Immature natural killer cell (primary cell): ENCODE results near the gene VAPB. TPM values are rescaled to one million over a fixed set of nuclear protein-coding genes. Genes with fewer than 3 reads are reported as not detected.
"Not testable (repeated sequence)": the region's sequence is repeated elsewhere in the genome, so short reads cannot be mapped to it uniquely, and the experiment has no call there.

Experiments used
- DNase-seq, 3 donors: peaks; one replicate each; pipeline ENCODE4 v3.0.0; 2022; ENCODE audit warnings: mixed read lengths in 1 of 3
- H3K27ac Mint-ChIP-seq, 6 donors: one replicate each; pipeline ENCODE4 v1.8.0; 2020; ENCODE audit warnings: mixed read lengths in 6 of 6, mild to moderate bottlenecking in 5 of 6, inconsistent platforms in 4 of 6, moderate library complexity in 3 of 6
- H3K27me3 Mint-ChIP-seq, 3 donors: one replicate each; pipeline ENCODE4 v1.8.0; 2020 to 2021; ENCODE audit warnings: low read depth in 3 of 3, mild to moderate bottlenecking in 3 of 3, mixed read lengths in 3 of 3, moderate library complexity in 3 of 3, inconsistent platforms in 1 of 3
- H3K36me3 Mint-ChIP-seq, 3 donors: one replicate each; pipeline ENCODE4 v1.8.0; 2020; ENCODE audit warnings: mixed read lengths in 3 of 3, inconsistent platforms in 2 of 3, mild to moderate bottlenecking in 2 of 3
- H3K4me1 Mint-ChIP-seq, 2 donors: one replicate each; pipeline ENCODE4 v1.8.0; 2020; ENCODE audit warnings: inconsistent platforms in 2 of 2, mild to moderate bottlenecking in 2 of 2, mixed read lengths in 2 of 2, moderate library complexity in 1 of 2
- H3K4me3 Mint-ChIP-seq, 5 donors: one replicate each; pipeline ENCODE4 v1.8.0; 2020; ENCODE audit warnings: mild to moderate bottlenecking in 5 of 5, mixed read lengths in 5 of 5, inconsistent platforms in 3 of 5, moderate library complexity in 3 of 5
- H3K9me3 Mint-ChIP-seq, 6 donors: one replicate each; pipeline ENCODE4 v1.8.0; 2020; ENCODE audit warnings: mild to moderate bottlenecking in 6 of 6, mixed read lengths in 6 of 6, inconsistent platforms in 4 of 6, moderate library complexity in 3 of 6
- polyA plus RNA-seq, 3 donors: library from polyadenylated mRNA; unstranded; fragments of 300-500 nt; fragmentation: Illumina TruSeq; gene quantifications; one replicate each; pipeline ENCODE4 v1.2.3, GENCODE V29; 2021

Gene VAPB
- polyA plus RNA-seq, 3 donors from 2014 or later: 9.2 to 26.1 (median 22.8) TPM

- peaks cover 0 to 1% (median 0%) of the 10 kb centered on the region in 3 donors for H3K27me3 Mint-ChIP-seq
Observed at GRCh38 chr20:58366866-58367265, 22.2 kb upstream of the VAPB start.

GRCh38 chr20:58372806-58373205, 16.2 kb upstream of the VAPB start:
- H3K9me3 Mint-ChIP-seq: no peaks in the 10 kb centered on the region
- peaks cover 1 to 4% (median 4%) of the 10 kb centered on the region in 3 donors for H3K27me3 Mint-ChIP-seq

More at GRCh38 chr20:58366866-58367265, 22.2 kb upstream of the VAPB start:
- Mint-ChIP-seq H3K4me3 (no peak overlapping the region), H3K27ac (no peak overlapping the region), H3K9me3 (no peaks in the 10 kb centered on the region), H3K36me3 (peaks cover 2 to 24% (median 17%) of the 10 kb centered on the region in 3 donors), H3K4me1 (no peaks in the 10 kb centered on the region)
- no peak for DNase-seq

GRCh38 chr20:58373296-58373695, 15.7 kb upstream of the VAPB start:
- H3K4me3 Mint-ChIP-seq, H3K9me3 Mint-ChIP-seq, H3K27ac Mint-ChIP-seq, DNase-seq, H3K36me3 Mint-ChIP-seq, H3K27me3 Mint-ChIP-seq, H3K4me1 Mint-ChIP-seq: not testable (repeated sequence)

More at GRCh38 chr20:58372806-58373205, 16.2 kb upstream of the VAPB start:
- no peaks in the 10 kb centered on the region for H3K4me1 Mint-ChIP-seq
- no peak overlapping the region for H3K4me3 Mint-ChIP-seq
- DNase-seq: no peak
- H3K27ac Mint-ChIP-seq: no peak overlapping the region
- no peaks in the 10 kb centered on the region for H3K36me3 Mint-ChIP-seq

- Mint-ChIP-seq H3K36me3 (no peaks in the 10 kb centered on the region), H3K27me3 (peaks cover 0 to 9% (median 8%) of the 10 kb centered on the region in 3 donors), H3K4me1 (no peaks in the 10 kb centered on the region), H3K4me3 (no peak overlapping the region), H3K9me3 (no peaks in the 10 kb centered on the region), H3K27ac (peak overlapping the region in 1 of 6 donors; percentile 16)
- DNase-seq: no peak
Observed at GRCh38 chr20:58374027-58374850, 14.8 kb upstream of the VAPB start.

- Mint-ChIP-seq H3K27ac (no peak overlapping the region), H3K36me3 (no peaks in the 10 kb centered on the region), H3K4me3 (no peak overlapping the region), H3K4me1 (no peaks in the 10 kb centered on the region), H3K9me3 (no peaks in the 10 kb centered on the region), H3K27me3 (peaks cover 0 to 9% (median 8%) of the 10 kb centered on the region in 3 donors)
- DNase-seq: no peak
Observed at GRCh38 chr20:58374906-58375758, 13.9 kb upstream of the VAPB start.

GRCh38 chr20:58375759-58376352, 13.2 kb upstream of the VAPB start:
- H3K27me3 Mint-ChIP-seq: peaks cover 0 to 9% (median 8%) of the 10 kb centered on the region in 3 donors
- H3K4me1 Mint-ChIP-seq: no peaks in the 10 kb centered on the region
- DNase-seq: no peak
- H3K27ac Mint-ChIP-seq: peak overlapping the region in 1 of 6 donors; percentile 9
- no peak overlapping the region for H3K4me3 Mint-ChIP-seq
- peaks cover 0 to 3% (median under 1%) of the 10 kb centered on the region in 6 donors for H3K9me3 Mint-ChIP-seq
- H3K36me3 Mint-ChIP-seq: no peaks in the 10 kb centered on the region

- no peak overlapping the region for H3K27ac Mint-ChIP-seq
- no peak overlapping the region for H3K4me3 Mint-ChIP-seq
- H3K27me3 Mint-ChIP-seq: peaks cover 0 to 16% (median 10%) of the 10 kb centered on the region in 3 donors
- peaks cover 0 to 11% (median 2%) of the 10 kb centered on the region in 6 donors for H3K9me3 Mint-ChIP-seq
- H3K36me3 Mint-ChIP-seq: peaks cover 0 to 7% (median 3%) of the 10 kb centered on the region in 3 donors
- DNase-seq: no peak
- no peaks in the 10 kb centered on the region for H3K4me1 Mint-ChIP-seq
Observed at GRCh38 chr20:58377017-58377416, 12.0 kb upstream of the VAPB start.

GRCh38 chr20:58377766-58378401, 11.1 kb upstream of the VAPB start:
- no peaks in the 10 kb centered on the region for H3K4me1 Mint-ChIP-seq
- H3K36me3 Mint-ChIP-seq: peaks cover 0 to 7% (median 3%) of the 10 kb centered on the region in 3 donors
- no peak overlapping the region for H3K4me3 Mint-ChIP-seq
- H3K9me3 Mint-ChIP-seq: peaks cover 0 to 11% (median 2%) of the 10 kb centered on the region in 6 donors
- H3K27me3 Mint-ChIP-seq: peaks cover 0 to 22% (median 10%) of the 10 kb centered on the region in 3 donors
- H3K27ac Mint-ChIP-seq: no peak overlapping the region
- no peak for DNase-seq

- H3K27me3 Mint-ChIP-seq: peaks cover 0 to 23% (median 12%) of the 10 kb centered on the region in 3 donors
- H3K4me3 Mint-ChIP-seq: no peak overlapping the region
- H3K4me1 Mint-ChIP-seq: no peaks in the 10 kb centered on the region
- H3K9me3 Mint-ChIP-seq: peaks cover 0 to 11% (median 2%) of the 10 kb centered on the region in 6 donors
- H3K27ac Mint-ChIP-seq: no peak overlapping the region
- peaks cover 0 to 7% (median 3%) of the 10 kb centered on the region in 3 donors for H3K36me3 Mint-ChIP-seq
- DNase-seq: no peak
Observed at GRCh38 chr20:58378704-58379103, 10.3 kb upstream of the VAPB start.

GRCh38 chr20:58381627-58382026, 7.4 kb upstream of the VAPB start:
- no peak for DNase-seq
- H3K4me1 Mint-ChIP-seq: no peaks in the 10 kb centered on the region
- peaks cover 0 to 31% (median 11%) of the 10 kb centered on the region in 3 donors for H3K27me3 Mint-ChIP-seq
- H3K9me3 Mint-ChIP-seq: peaks cover 0 to 11% (median 2%) of the 10 kb centered on the region in 6 donors
- H3K27ac Mint-ChIP-seq: no peak overlapping the region
- H3K36me3 Mint-ChIP-seq: peaks cover 0 to 7% (median 3%) of the 10 kb centered on the region in 3 donors
- H3K4me3 Mint-ChIP-seq: no peak overlapping the region

GRCh38 chr20:58382096-58382495, 6.9 kb upstream of the VAPB start:
- H3K27ac Mint-ChIP-seq: no peak overlapping the region
- no peaks in the 10 kb centered on the region for H3K4me1 Mint-ChIP-seq
- DNase-seq: no peak
- H3K36me3 Mint-ChIP-seq: peaks cover 3 to 7% (median 3%) of the 10 kb centered on the region in 3 donors
- H3K4me3 Mint-ChIP-seq: no peak overlapping the region
- H3K27me3 Mint-ChIP-seq: peaks cover 0 to 31% (median 10%) of the 10 kb centered on the region in 3 donors
- H3K9me3 Mint-ChIP-seq: peaks cover 0 to 11% (median 2%) of the 10 kb centered on the region in 6 donors

GRCh38 chr20:58384821-58385220, 4.2 kb upstream of the VAPB start:
- no peak for DNase-seq
- Mint-ChIP-seq H3K27ac (no peak overlapping the region), H3K4me1 (peaks cover 2 to 16% of the 10 kb centered on the region in 2 donors), H3K9me3 (peaks cover 0 to 11% (median 2%) of the 10 kb centered on the region in 6 donors), H3K4me3 (no peak overlapping the region), H3K36me3 (peaks cover 3 to 7% (median 4%) of the 10 kb centered on the region in 3 donors), H3K27me3 (peaks cover 2 to 26% (median 16%) of the 10 kb centered on the region in 3 donors)

- H3K27ac Mint-ChIP-seq: peak overlapping the region; percentile 29 to 97 (median 91)
- peaks cover 2 to 17% (median 14%) of the 10 kb centered on the region in 3 donors for H3K27me3 Mint-ChIP-seq
- no peak for DNase-seq
- H3K9me3 Mint-ChIP-seq: no peaks in the 10 kb centered on the region
- peaks cover 0 to 4% (median 0%) of the 10 kb centered on the region in 3 donors for H3K36me3 Mint-ChIP-seq
- peaks cover 30 to 48% of the 10 kb centered on the region in 2 donors for H3K4me1 Mint-ChIP-seq
- H3K4me3 Mint-ChIP-seq: peak overlapping the region; percentile 5 to 97 (median 71)
Observed at GRCh38 chr20:58388028-58388601, 914 bp upstream of the VAPB start.
